Measurements from ENCODE around the gene SMYD3. TPM values are rescaled to one million over a fixed set of nuclear protein-coding genes. Genes with fewer than 3 reads are reported as not detected.

Gene SMYD3
- total and polyA plus RNA-seq, 2 of the 13 experiments (the other 11 are each of a cell fraction or from before 2014, with no cell fraction given), result 27.7 to 35.8 TPM

DNA sequence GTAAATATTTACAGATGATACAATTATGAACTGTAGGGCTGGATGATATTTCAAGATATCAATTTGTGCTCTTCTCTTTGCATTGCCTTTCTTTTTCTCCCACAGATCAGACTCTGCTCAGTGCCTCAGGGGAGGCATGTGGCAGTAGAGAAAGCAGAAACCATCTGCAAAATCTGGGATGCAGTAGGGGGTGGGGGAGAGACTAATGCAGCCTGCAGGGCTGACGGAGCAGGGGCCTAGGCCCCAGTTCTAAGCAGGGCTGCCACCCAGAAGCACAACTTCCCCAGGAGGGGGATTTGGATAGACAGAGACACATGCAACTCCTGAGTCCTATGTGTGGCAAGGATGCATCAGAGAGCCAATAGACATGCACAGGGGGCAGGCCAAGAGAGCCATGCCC, 511.6 kb downstream of the SMYD3 start:
- in situ Hi-C loops (cut with HindIII; ENCODE audit: extremely low pct_ligation_motif_present, low pct_unique_long_range_greater_than_20kb) (no loop called here), intact Hi-C loops (cut with micrococcal nuclease; ENCODE audit: unreplicated experiment) (no loop called here)
- peaks cover 8% of the 10 kb centered on the region for H3K4me1 ChIP-seq (ENCODE audit: insufficient read depth, low read length)
- no peak overlapping the region for H3K4me3 ChIP-seq (replicated peaks in 1 of 3; ENCODE audit: insufficient read depth in 1 of 3, low read depth in 2 of 3, low read length in 3 of 3)
- no peaks in the 10 kb centered on the region for H3K9me3 ChIP-seq (ENCODE audit: low read length)
- H3K4me2 ChIP-seq (ENCODE audit: low read depth, low read length), result no peak overlapping the region
- no peaks in the 10 kb centered on the region for H3K79me2 ChIP-seq (ENCODE audit: insufficient read depth, low read length)
- H3K9ac ChIP-seq (ENCODE audit: insufficient read depth, low read depth, low read length), result no peak overlapping the region
- H3K27ac ChIP-seq (ENCODE audit: extremely low read length, insufficient read depth, low read length), result no peak overlapping the region
- ChIA-PET CTCF (ENCODE audit: low intra/inter-chr PET ratio, low total read pairs) (no interaction called here), POLR2A (no interaction called here)
- no peak for ATAC-seq
- H4K20me1 ChIP-seq (ENCODE audit: insufficient read depth, low read length), result no peaks in the 10 kb centered on the region
- BruUV-seq (replicated peaks), result no TSS peak
- H3K27me3 ChIP-seq (ENCODE audit: control insufficient read depth in 1 of 2, insufficient read depth in 2 of 2, low read length in 2 of 2), result no peaks in the 10 kb centered on the region
- 75% methylated on average over 1 of the region's 1 CpG for WGBS (ENCODE audit: low lambda C conversion rate)
- H3K36me3 ChIP-seq (replicated peaks in 1 of 2; ENCODE audit: control insufficient read depth in 1 of 2, insufficient read depth in 2 of 2, low read length in 2 of 2), result no peaks in the 10 kb centered on the region
- FAIRE-seq, result no peak
- no peak for DNase-seq (ENCODE audit: low spot score)
- no peak overlapping the region for H2AFZ ChIP-seq (ENCODE audit: low read length)
- TF ChIP-seq, protein P1, sequence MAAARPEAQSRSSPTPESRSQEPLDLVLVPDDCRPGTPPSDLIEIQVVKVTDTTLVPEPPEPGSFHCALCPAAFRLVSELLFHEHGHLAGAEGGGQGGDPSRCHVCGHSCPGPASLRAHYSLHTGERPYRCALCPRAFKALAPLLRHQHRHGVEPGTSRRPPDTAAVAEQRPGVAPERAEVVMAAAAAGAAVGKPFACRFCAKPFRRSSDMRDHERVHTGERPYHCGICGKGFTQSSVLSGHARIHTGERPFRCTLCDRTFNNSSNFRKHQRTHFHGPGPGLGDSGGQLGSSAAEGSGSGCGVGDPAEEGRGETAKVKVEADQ (CRISPR knock-in tag; IDR thresholded peaks at IDR 0.05; ENCODE audit: borderline replicate concordance), result no peak
- TF ChIP-seq, protein P2, sequence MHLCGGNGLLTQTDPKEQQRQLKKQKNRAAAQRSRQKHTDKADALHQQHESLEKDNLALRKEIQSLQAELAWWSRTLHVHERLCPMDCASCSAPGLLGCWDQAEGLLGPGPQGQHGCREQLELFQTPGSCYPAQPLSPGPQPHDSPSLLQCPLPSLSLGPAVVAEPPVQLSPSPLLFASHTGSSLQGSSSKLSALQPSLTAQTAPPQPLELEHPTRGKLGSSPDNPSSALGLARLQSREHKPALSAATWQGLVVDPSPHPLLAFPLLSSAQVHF (CRISPR knock-in tag; IDR thresholded peaks at IDR 0.05), result no peak
- TF ChIP-seq EZH2 (conservative IDR thresholded peaks at IDR 0.05; ENCODE audit: low read depth, low read length) (no peak), ZFYVE20 (CRISPR knock-in tag; IDR thresholded peaks at IDR 0.05; ENCODE audit: borderline replicate concordance, low read depth) (no peak), EED (CRISPR knock-in tag; IDR thresholded peaks at IDR 0.05) (no peak), MIER2 (CRISPR knock-in tag; IDR thresholded peaks at IDR 0.05) (no peak), PLRG1 (conservative IDR thresholded peaks at IDR 0.05) (no peak), SSRP1 (CRISPR knock-in tag; IDR thresholded peaks at IDR 0.05) (no peak), RARA (CRISPR knock-in tag; IDR thresholded peaks at IDR 0.05) (no peak), ZSCAN12 (CRISPR knock-in tag; IDR thresholded peaks at IDR 0.05) (no peak)
- TF ChIP-seq, protein P3, sequence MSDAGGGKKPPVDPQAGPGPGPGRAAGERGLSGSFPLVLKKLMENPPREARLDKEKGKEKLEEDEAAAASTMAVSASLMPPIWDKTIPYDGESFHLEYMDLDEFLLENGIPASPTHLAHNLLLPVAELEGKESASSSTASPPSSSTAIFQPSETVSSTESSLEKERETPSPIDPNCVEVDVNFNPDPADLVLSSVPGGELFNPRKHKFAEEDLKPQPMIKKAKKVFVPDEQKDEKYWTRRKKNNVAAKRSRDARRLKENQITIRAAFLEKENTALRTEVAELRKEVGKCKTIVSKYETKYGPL (CRISPR knock-in tag; IDR thresholded peaks at IDR 0.05), result no peak
- TF ChIP-seq, protein P4, sequence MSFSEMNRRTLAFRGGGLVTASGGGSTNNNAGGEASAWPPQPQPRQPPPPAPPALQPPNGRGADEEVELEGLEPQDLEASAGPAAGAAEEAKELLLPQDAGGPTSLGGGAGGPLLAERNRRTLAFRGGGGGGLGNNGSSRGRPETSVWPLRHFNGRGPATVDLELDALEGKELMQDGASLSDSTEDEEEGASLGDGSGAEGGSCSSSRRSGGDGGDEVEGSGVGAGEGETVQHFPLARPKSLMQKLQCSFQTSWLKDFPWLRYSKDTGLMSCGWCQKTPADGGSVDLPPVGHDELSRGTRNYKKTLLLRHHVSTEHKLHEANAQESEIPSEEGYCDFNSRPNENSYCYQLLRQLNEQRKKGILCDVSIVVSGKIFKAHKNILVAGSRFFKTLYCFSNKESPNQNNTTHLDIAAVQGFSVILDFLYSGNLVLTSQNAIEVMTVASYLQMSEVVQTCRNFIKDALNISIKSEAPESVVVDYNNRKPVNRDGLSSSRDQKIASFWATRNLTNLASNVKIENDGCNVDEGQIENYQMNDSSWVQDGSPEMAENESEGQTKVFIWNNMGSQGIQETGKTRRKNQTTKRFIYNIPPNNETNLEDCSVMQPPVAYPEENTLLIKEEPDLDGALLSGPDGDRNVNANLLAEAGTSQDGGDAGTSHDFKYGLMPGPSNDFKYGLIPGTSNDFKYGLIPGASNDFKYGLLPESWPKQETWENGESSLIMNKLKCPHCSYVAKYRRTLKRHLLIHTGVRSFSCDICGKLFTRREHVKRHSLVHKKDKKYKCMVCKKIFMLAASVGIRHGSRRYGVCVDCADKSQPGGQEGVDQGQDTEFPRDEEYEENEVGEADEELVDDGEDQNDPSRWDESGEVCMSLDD (CRISPR knock-in tag; IDR thresholded peaks at IDR 0.05; ENCODE audit: borderline replicate concordance), result no peak
- TF ChIP-seq, protein P5, sequence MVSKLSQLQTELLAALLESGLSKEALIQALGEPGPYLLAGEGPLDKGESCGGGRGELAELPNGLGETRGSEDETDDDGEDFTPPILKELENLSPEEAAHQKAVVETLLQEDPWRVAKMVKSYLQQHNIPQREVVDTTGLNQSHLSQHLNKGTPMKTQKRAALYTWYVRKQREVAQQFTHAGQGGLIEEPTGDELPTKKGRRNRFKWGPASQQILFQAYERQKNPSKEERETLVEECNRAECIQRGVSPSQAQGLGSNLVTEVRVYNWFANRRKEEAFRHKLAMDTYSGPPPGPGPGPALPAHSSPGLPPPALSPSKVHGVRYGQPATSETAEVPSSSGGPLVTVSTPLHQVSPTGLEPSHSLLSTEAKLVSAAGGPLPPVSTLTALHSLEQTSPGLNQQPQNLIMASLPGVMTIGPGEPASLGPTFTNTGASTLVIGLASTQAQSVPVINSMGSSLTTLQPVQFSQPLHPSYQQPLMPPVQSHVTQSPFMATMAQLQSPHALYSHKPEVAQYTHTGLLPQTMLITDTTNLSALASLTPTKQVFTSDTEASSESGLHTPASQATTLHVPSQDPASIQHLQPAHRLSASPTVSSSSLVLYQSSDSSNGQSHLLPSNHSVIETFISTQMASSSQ (IDR thresholded peaks at IDR 0.05; ENCODE audit: low read depth), result no peak
- TF ChIP-seq, protein P5 (CRISPR knock-in tag; IDR thresholded peaks at IDR 0.05; ENCODE audit: borderline replicate concordance), result no peak
